ENCODE data around the gene DNAH11.
"Not testable (repeated sequence)": the region's sequence is repeated elsewhere in the genome, so short reads cannot be mapped to it uniquely, and the experiment has no call there.

DNAH11 gene

GRCh38 chr7:21778953-21779352 is 236.1 kb downstream of the DNAH11 start:
- no peak for DNase-seq

- no peak for DNase-seq
These were observed 240.2 kb downstream of the DNAH11 start for GRCh38 chr7:21782996-21783395.

- DNase-seq = no peak
These were observed 242.2 kb downstream of the DNAH11 start for GRCh38 chr7:21784989-21785388.

GRCh38 chr7:21805791-21806190 is 263.0 kb downstream of the DNAH11 start:
- DNase-seq = no peak

GRCh38 chr7:21806388-21806787 is 263.5 kb downstream of the DNAH11 start:
- DNase-seq = no peak

GRCh38 chr7:21819048-21819447 is 276.2 kb downstream of the DNAH11 start:
- DNase-seq = no peak

GRCh38 chr7:21828841-21829240 is 286.0 kb downstream of the DNAH11 start:
- DNase-seq = no peak

GRCh38 chr7:21829731-21830130 is 286.9 kb downstream of the DNAH11 start:
- no peak for DNase-seq

GRCh38 chr7:21844742-21845141 is 301.9 kb downstream of the DNAH11 start:
- DNase-seq = no peak

- DNase-seq = no peak
These were observed 307.9 kb downstream of the DNAH11 start for GRCh38 chr7:21850531-21851285.

- DNase-seq = no peak
These were observed 308.7 kb downstream of the DNAH11 start for GRCh38 chr7:21851559-21851967.

- DNase-seq = not testable (repeated sequence)
These were observed 322.9 kb downstream of the DNAH11 start for GRCh38 chr7:21865631-21866204.

- DNase-seq = no peak
These were observed 323.9 kb downstream of the DNAH11 start for GRCh38 chr7:21866731-21867130.

- no peak for DNase-seq
These were observed 324.4 kb downstream of the DNAH11 start for GRCh38 chr7:21867226-21867625.

GRCh38 chr7:21867816-21868575 is 325.2 kb downstream of the DNAH11 start:
- no peak for DNase-seq

- DNase-seq = no peak
These were observed 325.7 kb downstream of the DNAH11 start for GRCh38 chr7:21868576-21868850.

- DNase-seq = no peak
These were observed 327.1 kb downstream of the DNAH11 start for GRCh38 chr7:21869785-21870402.

GRCh38 chr7:21883069-21883468 is 340.2 kb downstream of the DNAH11 start:
- no peak for DNase-seq

GRCh38 chr7:21883501-21883900 is 340.7 kb downstream of the DNAH11 start:
- DNase-seq = not testable (repeated sequence)

- no peak for DNase-seq
These were observed 341.7 kb downstream of the DNAH11 start for GRCh38 chr7:21884496-21884895.

GRCh38 chr7:21886396-21886795 is 343.6 kb downstream of the DNAH11 start:
- DNase-seq = no peak

GRCh38 chr7:21887353-21887752 is 344.5 kb downstream of the DNAH11 start:
- DNase-seq = no peak

- DNase-seq = no peak
These were observed 344.9 kb downstream of the DNAH11 start for GRCh38 chr7:21887779-21888178.

GRCh38 chr7:21891291-21891690 is 348.5 kb downstream of the DNAH11 start:
- no peak for DNase-seq

Data from CD4-positive, alpha-beta T cell treated with Interleukin-1 beta for 1 hour (primary cell).